Mesenchymal stem cell (in vitro differentiated cells and primary cell): ENCODE measurements around the gene DES.

Experiments used
- DNase-seq: peaks from one replicate; pipeline ENCODE4 v3.0.0-alpha.2; 2013
- H2AFZ ChIP-seq: one replicate; pipeline ENCODE4 v1.6.1; 2013; ENCODE audit warnings: low read depth, mild to moderate bottlenecking, control low read depth, inconsistent platforms, low read length, moderate library complexity
- H2AK5ac ChIP-seq: 2 replicates; pipeline ENCODE4 v1.6.1; 2013; ENCODE audit warnings: low read length, moderate library complexity, mild to moderate bottlenecking, inconsistent platforms; ENCODE audit not compliant: severe bottlenecking
- H2BK120ac ChIP-seq: one replicate; pipeline ENCODE4 v1.6.1; 2013; ENCODE audit warnings: low read depth, mild to moderate bottlenecking, inconsistent platforms, low read length, moderate library complexity
- H2BK12ac ChIP-seq, 2 experiments: one replicate each; pipeline ENCODE4 v1.6.1; 2013; ENCODE audit warnings: inconsistent platforms in 2 of 2, low read length in 2 of 2, mild to moderate bottlenecking in 2 of 2, moderate library complexity in 2 of 2, control low read depth in 1 of 2
- H2BK15ac ChIP-seq: one replicate; pipeline ENCODE4 v1.6.1; 2013; ENCODE audit warnings: mild to moderate bottlenecking, low read depth, inconsistent platforms; ENCODE audit not compliant: poor library complexity, severe bottlenecking
- H2BK5ac ChIP-seq: 2 replicates; pipeline ENCODE4 v1.6.1; 2013; ENCODE audit warnings: low read depth, mild to moderate bottlenecking, low read length, control low read depth, inconsistent platforms; ENCODE audit not compliant: poor library complexity, severe bottlenecking
- H3K14ac ChIP-seq, 2 experiments: one replicate each; pipeline ENCODE4 v1.6.1; 2013; ENCODE audit warnings: inconsistent platforms in 2 of 2, low read length in 2 of 2, control low read depth in 1 of 2, mild to moderate bottlenecking in 1 of 2, moderate library complexity in 1 of 2
- H3K18ac ChIP-seq, 2 experiments: one replicate each; pipeline ENCODE4 v1.6.1; 2013; ENCODE audit warnings: inconsistent platforms in 2 of 2, low read length in 2 of 2, control low read depth in 1 of 2, low read depth in 1 of 2, mild to moderate bottlenecking in 1 of 2
- H3K23ac ChIP-seq, 2 experiments: one replicate each; pipeline ENCODE4 v1.6.1; 2013; ENCODE audit warnings: inconsistent platforms in 2 of 2, low read length in 2 of 2, mild to moderate bottlenecking in 2 of 2, moderate library complexity in 2 of 2, control low read depth in 1 of 2
- H3K27ac ChIP-seq: 2 replicates; pipeline ENCODE4 v1.5.1; 2013; ENCODE audit warnings: mild to moderate bottlenecking, moderate library complexity, low read length, control low read depth, inconsistent platforms; ENCODE audit not compliant: poor library complexity, severe bottlenecking
- H3K27me3 ChIP-seq, 2 experiments: 2 replicates each; pipeline versions ENCODE4 v1.6.1 to v1.7.0; 2013; ENCODE audit warnings: low read length in 2 of 2, mild to moderate bottlenecking in 2 of 2, moderate library complexity in 2 of 2, control low read depth in 1 of 2, inconsistent platforms in 1 of 2; ENCODE audit not compliant: control insufficient read depth in 1 of 2, insufficient read depth in 1 of 2
- H3K36me3 ChIP-seq, 2 experiments: 2 replicates each; pipeline versions ENCODE4 v1.6.1 to v1.7.0; 2013; ENCODE audit warnings: low read length in 2 of 2, control low read depth in 1 of 2, inconsistent platforms in 1 of 2, low read depth in 1 of 2, mild to moderate bottlenecking in 1 of 2; ENCODE audit not compliant: insufficient read depth in 2 of 2, control insufficient read depth in 1 of 2
- H3K4ac ChIP-seq, 2 experiments: one replicate each; pipeline ENCODE4 v1.6.1; 2013; ENCODE audit warnings: inconsistent platforms in 2 of 2, low read length in 2 of 2, mild to moderate bottlenecking in 2 of 2, moderate library complexity in 2 of 2, control low read depth in 1 of 2, low read depth in 1 of 2
- H3K4me1 ChIP-seq: 2 replicates; pipeline ENCODE4 v1.6.1; 2013; ENCODE audit warnings: low read depth, low read length, control low read depth; ENCODE audit not compliant: control insufficient read depth, insufficient read depth
- H3K4me2 ChIP-seq: 2 replicates; pipeline ENCODE4 v1.6.1; 2013; ENCODE audit warnings: low read length, mild to moderate bottlenecking, inconsistent platforms; ENCODE audit not compliant: poor library complexity, severe bottlenecking
- H3K4me3 ChIP-seq, 2 experiments: 2 replicates each; pipeline versions ENCODE4 v1.5.1 to v1.7.0; 2013; ENCODE audit warnings: low read length in 2 of 2, mild to moderate bottlenecking in 2 of 2, control low read depth in 1 of 2, low read depth in 1 of 2; ENCODE audit not compliant: insufficient read depth in 1 of 2
- H3K79me1 ChIP-seq: replicated peaks from 2 replicates; pipeline ENCODE4 v1.6.1; 2013; ENCODE audit warnings: mild to moderate bottlenecking, control low read depth, low read length, inconsistent platforms; ENCODE audit not compliant: poor library complexity, severe bottlenecking
- H3K9ac ChIP-seq: 2 replicates; pipeline ENCODE4 v1.7.0; 2013; ENCODE audit warnings: mild to moderate bottlenecking, low read length, moderate library complexity
- H3K9me3 ChIP-seq: 2 replicates; pipeline ENCODE4 v1.7.0; 2013; ENCODE audit warnings: mild to moderate bottlenecking, low read length; ENCODE audit not compliant: control insufficient read depth
- H4K8ac ChIP-seq: one replicate; pipeline ENCODE4 v1.6.1; 2013; ENCODE audit warnings: inconsistent platforms, mild to moderate bottlenecking, low read length, moderate library complexity
- H4K91ac ChIP-seq: one replicate; pipeline ENCODE4 v1.6.1; 2013; ENCODE audit warnings: mild to moderate bottlenecking, low read length, inconsistent platforms
- WGBS: methylation state at CpG from one replicate; pipeline ENCODE4 v1.1.7; 2013; ENCODE audit warnings: mixed read lengths; 5-methylcytosine and 5-hydroxymethylcytosine counted together

The DES gene

GRCh38 chr2:219468410-219469185 is 50.4 kb downstream of the DES start:
- Histone ChIP-seq H2BK5ac (no peak overlapping the region), H3K14ac (no peak overlapping the region), H2BK15ac (no peak overlapping the region), H3K79me1 (peaks cover 8% of the 10 kb centered on the region), H3K9ac (no peak overlapping the region), H3K4me1 (peaks cover 28% of the 10 kb centered on the region), H2AK5ac (peak overlapping the region; percentile 19), H4K91ac (no peak overlapping the region), H3K36me3 (peaks cover 90 to 92% of the 10 kb centered on the region in 2 experiments), H2BK12ac (peak overlapping the region in 1 of 2 experiments; percentile 7), H3K9me3 (no peaks in the 10 kb centered on the region), H3K27me3 (no peaks in the 10 kb centered on the region), H3K18ac (peak overlapping the region in 1 of 2 experiments; percentile 79), H3K27ac (no peak overlapping the region), H3K4ac (no peak overlapping the region), H4K8ac (no peak overlapping the region), H3K4me3 (no peak overlapping the region), H3K4me2 (no peak overlapping the region), H3K23ac (no peak overlapping the region), H2BK120ac (no peak overlapping the region), H2AFZ (no peak overlapping the region)
- WGBS: 95% methylated on average over 23 of the region's 23 CpGs
- DNase-seq: no peak

- H3K4me1 ChIP-seq: peaks cover 28% of the 10 kb centered on the region
- peak overlapping the region; percentile 43 for H4K91ac ChIP-seq
- no peak overlapping the region for H2BK120ac ChIP-seq
- H4K8ac ChIP-seq: peak overlapping the region; percentile 16
- WGBS: 71% methylated on average over 16 of the region's 16 CpGs
- H3K23ac ChIP-seq: no peak overlapping the region
- H3K9ac ChIP-seq: peak overlapping the region; percentile 38
- H3K14ac ChIP-seq: peak overlapping the region in 1 of 2 experiments; percentile 41
- H2AK5ac ChIP-seq: no peak overlapping the region
- peaks cover 90 to 95% of the 10 kb centered on the region in 2 experiments for H3K36me3 ChIP-seq
- no peaks in the 10 kb centered on the region for H3K9me3 ChIP-seq
- H3K79me1 ChIP-seq: peaks cover 7% of the 10 kb centered on the region
- peak overlapping the region in 1 of 2 experiments; percentile 79 for H3K18ac ChIP-seq
- H2BK15ac ChIP-seq: no peak overlapping the region
- peak; percentile 80 for DNase-seq
- H3K27me3 ChIP-seq: no peaks in the 10 kb centered on the region
- H3K4ac ChIP-seq: peak overlapping the region in 1 of 2 experiments; percentile 52
- H2BK12ac ChIP-seq: peak overlapping the region in 1 of 2 experiments; percentile 7
- H3K4me3 ChIP-seq: no peak overlapping the region
- no peak overlapping the region for H2AFZ ChIP-seq
- H2BK5ac ChIP-seq: no peak overlapping the region
- no peak overlapping the region for H3K27ac ChIP-seq
- no peak overlapping the region for H3K4me2 ChIP-seq
These were observed 51.1 kb downstream of the DES start for GRCh38 chr2:219469186-219469724.

DNA sequence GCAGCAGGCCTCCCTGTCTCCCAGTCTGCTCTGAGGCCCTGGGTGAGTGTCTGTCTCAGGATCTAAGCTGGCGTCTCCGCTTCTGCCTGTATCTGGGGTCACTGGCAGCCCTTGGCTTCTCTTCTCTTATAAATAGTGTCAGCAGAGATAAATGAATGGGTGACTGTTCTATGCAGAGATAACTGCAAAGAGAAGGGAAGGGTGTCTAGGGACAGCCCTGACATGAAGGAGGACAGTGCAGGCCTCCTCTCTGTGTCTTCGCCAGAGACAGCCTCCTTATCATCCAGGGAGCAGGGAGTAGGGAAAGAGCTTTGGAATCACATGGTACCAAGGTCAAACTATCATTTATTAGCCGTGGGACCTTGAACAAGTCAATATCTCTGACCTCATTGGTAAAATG is 52.3 kb downstream of the DES start:
- Histone ChIP-seq H2AK5ac (no peak overlapping the region), H3K79me1 (peaks cover 3% of the 10 kb centered on the region), H3K4me1 (peaks cover 29% of the 10 kb centered on the region), H3K4ac (no peak overlapping the region), H3K27ac (no peak overlapping the region), H3K4me2 (no peak overlapping the region), H3K9me3 (no peaks in the 10 kb centered on the region), H3K27me3 (no peaks in the 10 kb centered on the region), H2BK5ac (no peak overlapping the region), H4K8ac (no peak overlapping the region), H2AFZ (no peak overlapping the region), H3K14ac (no peak overlapping the region), H3K18ac (no peak overlapping the region), H3K9ac (no peak overlapping the region), H2BK120ac (no peak overlapping the region), H2BK12ac (no peak overlapping the region), H2BK15ac (no peak overlapping the region), H3K36me3 (peaks cover 86 to 95% of the 10 kb centered on the region in 2 experiments), H3K23ac (no peak overlapping the region), H4K91ac (no peak overlapping the region), H3K4me3 (no peak overlapping the region)
- WGBS: 95% methylated on average over 4 of the region's 4 CpGs
- DNase-seq: no peak

DNA sequence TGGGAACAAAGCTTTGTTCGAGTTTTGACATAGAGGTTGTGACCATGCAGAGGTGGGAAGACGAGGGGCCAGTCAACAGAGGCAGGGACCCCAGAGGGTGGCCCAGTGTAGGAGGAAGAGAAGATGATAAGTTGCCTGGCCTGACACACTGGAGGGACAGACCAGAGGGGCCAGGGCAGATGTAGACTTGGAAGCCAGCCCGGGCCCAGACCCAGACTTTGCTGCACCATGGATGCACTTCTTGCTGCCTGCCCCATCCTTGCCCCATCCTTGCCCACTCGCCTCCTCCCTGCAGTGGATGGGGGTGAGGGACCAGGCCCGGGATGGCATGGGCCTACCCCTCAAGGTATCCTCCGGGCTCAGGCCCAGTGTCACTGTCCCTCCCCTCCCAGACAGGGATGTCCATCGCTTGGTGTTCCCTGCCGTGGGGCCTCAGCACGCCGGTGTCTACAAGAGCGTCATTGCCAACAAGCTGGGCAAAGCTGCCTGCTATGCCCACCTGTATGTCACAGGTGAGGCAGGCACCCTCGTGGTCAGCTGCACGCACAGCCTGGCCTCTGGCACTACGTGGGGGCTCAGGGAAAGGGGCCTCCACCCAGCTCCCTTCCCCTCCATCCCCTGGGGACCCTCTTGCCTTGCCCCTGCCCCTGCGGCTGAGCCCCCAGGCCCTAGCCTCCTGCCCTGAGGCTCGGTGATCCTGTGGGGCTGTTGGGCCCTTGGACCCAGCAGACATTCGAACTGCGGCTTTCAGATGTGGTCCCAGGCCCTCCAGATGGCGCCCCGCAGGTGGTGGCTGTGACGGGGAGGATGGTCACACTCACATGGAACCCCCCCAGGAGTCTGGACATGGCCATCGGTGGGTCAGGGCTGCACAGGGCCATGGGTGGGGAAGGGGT is 53.5 kb downstream of the DES start:
- no peaks in the 10 kb centered on the region for H3K27me3 ChIP-seq
- WGBS: 90% methylated on average over 22 of the region's 22 CpGs
- peaks cover 77 to 85% of the 10 kb centered on the region in 2 experiments for H3K36me3 ChIP-seq
- H3K9ac ChIP-seq: no peak overlapping the region
- no peak overlapping the region for H3K4ac ChIP-seq
- H2AK5ac ChIP-seq: no peak overlapping the region
- no peak overlapping the region for H3K4me2 ChIP-seq
- H3K4me1 ChIP-seq: peaks cover 31% of the 10 kb centered on the region
- no peak overlapping the region for H3K23ac ChIP-seq
- H3K9me3 ChIP-seq: no peaks in the 10 kb centered on the region
- no peaks in the 10 kb centered on the region for H3K79me1 ChIP-seq
- no peak overlapping the region for H4K8ac ChIP-seq
- H2AFZ ChIP-seq: no peak overlapping the region
- no peak overlapping the region for H4K91ac ChIP-seq
- no peak for DNase-seq
- no peak overlapping the region for H2BK12ac ChIP-seq
- no peak overlapping the region for H3K27ac ChIP-seq
- H2BK15ac ChIP-seq: no peak overlapping the region
- H3K14ac ChIP-seq: peak overlapping the region in 1 of 2 experiments; percentile 53
- H3K18ac ChIP-seq: no peak overlapping the region
- H2BK120ac ChIP-seq: no peak overlapping the region
- no peak overlapping the region for H2BK5ac ChIP-seq
- H3K4me3 ChIP-seq: no peak overlapping the region
